ENCODE measurements around the gene PKMYT1. TPM values are rescaled to one million over a fixed set of nuclear protein-coding genes. Genes with fewer than 3 reads are reported as not detected.

The PKMYT1 gene
- total and polyA plus RNA-seq, 2 experiments from 2014 or later = 15.6 to 21.1 TPM

- no peak overlapping the region for H3K4me2 ChIP-seq (ENCODE audit: unreplicated experiment)
- WGBS, 2 experiments (ENCODE audit: low coverage in 1 of 2, low lambda C conversion rate in 2 of 2, missing lambda C conversion rate in 2 of 2) = 77% methylated on average over 11 of the region's 11 CpGs
- no peak overlapping the region for H3K27ac ChIP-seq
- no peak overlapping the region for H2AFZ ChIP-seq
- H3K27me3 ChIP-seq (replicated peaks; ENCODE audit: insufficient read depth) = peaks cover 17% of the 10 kb centered on the region
- H3K9me2 ChIP-seq (ENCODE audit: insufficient read depth) = no peaks in the 10 kb centered on the region
- H4K20me1 ChIP-seq (ENCODE audit: insufficient read depth) = no peaks in the 10 kb centered on the region
- H3F3A ChIP-seq (ENCODE audit: insufficient read depth) = no peaks in the 10 kb centered on the region
- TF ChIP-seq EZH2phosphoT487 (IDR thresholded peaks at IDR 0.05; ENCODE audit: insufficient read depth, low read depth) (no peak), EZH2 (IDR thresholded peaks at IDR 0.05; ENCODE audit: insufficient read depth, poor library complexity, severe bottlenecking) (no peak)
- no peak overlapping the region for H3K9ac ChIP-seq
- no peaks in the 10 kb centered on the region for H3K9me3 ChIP-seq (ENCODE audit: low read depth)
- no peaks in the 10 kb centered on the region for H3K79me2 ChIP-seq (ENCODE audit: insufficient read depth)
- no peaks in the 10 kb centered on the region for H3K36me3 ChIP-seq (ENCODE audit: low read depth)
- no peaks in the 10 kb centered on the region for H3K4me1 ChIP-seq (ENCODE audit: insufficient read depth)
- H3K4me3 ChIP-seq = no peak overlapping the region
- in situ Hi-C loops (cut with MboI) = no loop called here
- no peak for DNase-seq
Measured at GRCh38 chr16:2956579-2956956, 23.7 kb downstream of the PKMYT1 start.

- no peak for DNase-seq
- H3K79me2 ChIP-seq (ENCODE audit: insufficient read depth) = no peaks in the 10 kb centered on the region
- no peak overlapping the region for H3K9ac ChIP-seq
- no peaks in the 10 kb centered on the region for H3K9me3 ChIP-seq (ENCODE audit: low read depth)
- H3K4me2 ChIP-seq (ENCODE audit: unreplicated experiment) = no peak overlapping the region
- no peaks in the 10 kb centered on the region for H4K20me1 ChIP-seq (ENCODE audit: insufficient read depth)
- 29 to 47% methylated on average over 13 to 20 of the region's 21 CpGs for WGBS, 2 experiments (ENCODE audit: low coverage in 1 of 2, low lambda C conversion rate in 2 of 2, missing lambda C conversion rate in 2 of 2)
- in situ Hi-C loops (cut with MboI) = no loop called here
- no peaks in the 10 kb centered on the region for H3F3A ChIP-seq (ENCODE audit: insufficient read depth)
- no peaks in the 10 kb centered on the region for H3K9me2 ChIP-seq (ENCODE audit: insufficient read depth)
- no peaks in the 10 kb centered on the region for H3K4me1 ChIP-seq (ENCODE audit: insufficient read depth)
- H3K36me3 ChIP-seq (ENCODE audit: low read depth) = no peaks in the 10 kb centered on the region
- no peak overlapping the region for H3K4me3 ChIP-seq
- H3K27me3 ChIP-seq (replicated peaks; ENCODE audit: insufficient read depth) = peaks cover 17% of the 10 kb centered on the region
- no peak overlapping the region for H2AFZ ChIP-seq
- TF ChIP-seq EZH2phosphoT487 (IDR thresholded peaks at IDR 0.05; ENCODE audit: insufficient read depth, low read depth) = no peak
- no peak for TF ChIP-seq EZH2 (IDR thresholded peaks at IDR 0.05; ENCODE audit: insufficient read depth, poor library complexity, severe bottlenecking)
- no peak overlapping the region for H3K27ac ChIP-seq
Measured at GRCh38 chr16:2955779-2956578, 24.3 kb downstream of the PKMYT1 start.

GRCh38 chr16:2955438-2955778 is 24.8 kb downstream of the PKMYT1 start:
- Histone ChIP-seq H3K9ac (no peak overlapping the region), H3K4me2 (ENCODE audit: unreplicated experiment) (no peak overlapping the region), H3K36me3 (ENCODE audit: low read depth) (no peaks in the 10 kb centered on the region), H2AFZ (no peak overlapping the region), H4K20me1 (ENCODE audit: insufficient read depth) (no peaks in the 10 kb centered on the region), H3K9me3 (ENCODE audit: low read depth) (no peaks in the 10 kb centered on the region), H3K27me3 (replicated peaks; ENCODE audit: insufficient read depth) (peaks cover 17% of the 10 kb centered on the region), H3K9me2 (ENCODE audit: insufficient read depth) (no peaks in the 10 kb centered on the region), H3K4me1 (ENCODE audit: insufficient read depth) (no peaks in the 10 kb centered on the region), H3K27ac (no peak overlapping the region), H3K79me2 (ENCODE audit: insufficient read depth) (no peaks in the 10 kb centered on the region), H3K4me3 (no peak overlapping the region), H3F3A (ENCODE audit: insufficient read depth) (no peaks in the 10 kb centered on the region)
- WGBS, 2 experiments (ENCODE audit: low coverage in 1 of 2, low lambda C conversion rate in 2 of 2, missing lambda C conversion rate in 2 of 2) = 41 to 57% methylated on average over 8 to 10 of the region's 10 CpGs
- TF ChIP-seq EZH2 (IDR thresholded peaks at IDR 0.05; ENCODE audit: insufficient read depth, poor library complexity, severe bottlenecking) = no peak
- TF ChIP-seq EZH2phosphoT487 (IDR thresholded peaks at IDR 0.05; ENCODE audit: insufficient read depth, low read depth) = no peak
- in situ Hi-C loops (cut with MboI) = no loop called here
- DNase-seq = no peak

GRCh38 chr16:2954656-2955381 is 25.4 kb downstream of the PKMYT1 start:
- peaks cover 17% of the 10 kb centered on the region for H3K27me3 ChIP-seq (replicated peaks; ENCODE audit: insufficient read depth)
- no peak for TF ChIP-seq EZH2 (IDR thresholded peaks at IDR 0.05; ENCODE audit: insufficient read depth, poor library complexity, severe bottlenecking)
- no peak for TF ChIP-seq EZH2phosphoT487 (IDR thresholded peaks at IDR 0.05; ENCODE audit: insufficient read depth, low read depth)
- no peaks in the 10 kb centered on the region for H3K9me3 ChIP-seq (ENCODE audit: low read depth)
- H3K4me1 ChIP-seq (ENCODE audit: insufficient read depth) = no peaks in the 10 kb centered on the region
- no peaks in the 10 kb centered on the region for H3K36me3 ChIP-seq (ENCODE audit: low read depth)
- no peak overlapping the region for H3K4me3 ChIP-seq
- H3K9me2 ChIP-seq (ENCODE audit: insufficient read depth) = no peaks in the 10 kb centered on the region
- H3F3A ChIP-seq (ENCODE audit: insufficient read depth) = no peaks in the 10 kb centered on the region
- in situ Hi-C loops (cut with MboI) = no loop called here
- no peaks in the 10 kb centered on the region for H3K79me2 ChIP-seq (ENCODE audit: insufficient read depth)
- 35 to 54% methylated on average over 17 to 22 of the region's 26 CpGs for whole genome bisulfite sequencing, 2 experiments (ENCODE audit: low coverage in 1 of 2, low lambda C conversion rate in 2 of 2, missing lambda C conversion rate in 2 of 2)
- no peak overlapping the region for H3K4me2 ChIP-seq (ENCODE audit: unreplicated experiment)
- H3K9ac ChIP-seq = no peak overlapping the region
- no peak overlapping the region for H3K27ac ChIP-seq
- no peaks in the 10 kb centered on the region for H4K20me1 ChIP-seq (ENCODE audit: insufficient read depth)
- no peak for DNase-seq
- H2AFZ ChIP-seq = no peak overlapping the region
